ENCODE results near the gene ITPKB.

ITPKB gene

GRCh38 chr1:226782845-226783601 lies 43.9 kb upstream of the ITPKB start:
- no peaks in the 10 kb centered on the region for H3K4me1 ChIP-seq (ENCODE audit: low read length)
- no peaks in the 10 kb centered on the region for H4K20me1 ChIP-seq (ENCODE audit: insufficient read depth, low read length)
- H3K4me3 ChIP-seq (ENCODE audit: low read length) = no peak overlapping the region
- no peaks in the 10 kb centered on the region for H3K36me3 ChIP-seq (replicated peaks; ENCODE audit: insufficient read depth, low read length)
- H3K9ac ChIP-seq (ENCODE audit: low read length) = no peak overlapping the region
- H3K9me2 ChIP-seq (replicated peaks; ENCODE audit: insufficient read depth, low read length) = no peaks in the 10 kb centered on the region
- no peaks in the 10 kb centered on the region for H3K27me3 ChIP-seq (replicated peaks; ENCODE audit: insufficient read depth, low read length)
- no peak overlapping the region for H3K27ac ChIP-seq (ENCODE audit: low read length)
- no peak for DNase-seq
- no peak overlapping the region for H3K4me2 ChIP-seq (ENCODE audit: low read depth, low read length)
- no peaks in the 10 kb centered on the region for H3K9me3 ChIP-seq (replicated peaks; ENCODE audit: insufficient read depth, low read length)
- no peaks in the 10 kb centered on the region for H3K79me2 ChIP-seq (ENCODE audit: low read length)
- no peak for TF ChIP-seq CTCF (IDR thresholded peaks at IDR 0.05; ENCODE audit: low read length)
- TF ChIP-seq EZH2 (optimal IDR thresholded peaks at IDR 0.05; ENCODE audit: low read depth, low read length) = no peak
- TF ChIP-seq EZH2phosphoT487 (IDR thresholded peaks at IDR 0.05; ENCODE audit: low read length) = no peak
- H3F3A ChIP-seq (ENCODE audit: insufficient read depth, low read length) = no peaks in the 10 kb centered on the region
- no peak overlapping the region for H2AFZ ChIP-seq (ENCODE audit: low read length)

GRCh38 chr1:226781937-226782609 lies 43.0 kb upstream of the ITPKB start:
- no peak for TF ChIP-seq EZH2 (optimal IDR thresholded peaks at IDR 0.05; ENCODE audit: low read depth, low read length)
- H3K27me3 ChIP-seq (replicated peaks; ENCODE audit: insufficient read depth, low read length) = no peaks in the 10 kb centered on the region
- no peak overlapping the region for H3K27ac ChIP-seq (ENCODE audit: low read length)

GRCh38 chr1:226779561-226779960 lies 40.5 kb upstream of the ITPKB start:
- no peak for DNase-seq
- H3K4me1 ChIP-seq (ENCODE audit: low read length) = no peaks in the 10 kb centered on the region
- no peak overlapping the region for H3K9ac ChIP-seq (ENCODE audit: low read length)
- no peaks in the 10 kb centered on the region for H3K9me2 ChIP-seq (replicated peaks; ENCODE audit: insufficient read depth, low read length)
- H2AFZ ChIP-seq (ENCODE audit: low read length) = no peak overlapping the region
- no peaks in the 10 kb centered on the region for H3K27me3 ChIP-seq (replicated peaks; ENCODE audit: insufficient read depth, low read length)
- H4K20me1 ChIP-seq (ENCODE audit: insufficient read depth, low read length) = no peaks in the 10 kb centered on the region
- TF ChIP-seq EZH2 (optimal IDR thresholded peaks at IDR 0.05; ENCODE audit: low read depth, low read length) (no peak), EZH2phosphoT487 (IDR thresholded peaks at IDR 0.05; ENCODE audit: low read length) (no peak), CTCF (IDR thresholded peaks at IDR 0.05; ENCODE audit: low read length) (no peak)
- no peaks in the 10 kb centered on the region for H3K79me2 ChIP-seq (ENCODE audit: low read length)
- H3K36me3 ChIP-seq (replicated peaks; ENCODE audit: insufficient read depth, low read length) = no peaks in the 10 kb centered on the region
- no peak overlapping the region for H3K27ac ChIP-seq (ENCODE audit: low read length)
- no peaks in the 10 kb centered on the region for H3F3A ChIP-seq (ENCODE audit: insufficient read depth, low read length)
- H3K4me3 ChIP-seq (ENCODE audit: low read length) = no peak overlapping the region
- no peak overlapping the region for H3K4me2 ChIP-seq (ENCODE audit: low read depth, low read length)
- no peaks in the 10 kb centered on the region for H3K9me3 ChIP-seq (replicated peaks; ENCODE audit: insufficient read depth, low read length)

More at GRCh38 chr1:226781937-226782609, 43.0 kb upstream of the ITPKB start:
- Histone ChIP-seq H3F3A (ENCODE audit: insufficient read depth, low read length) (no peaks in the 10 kb centered on the region), H3K79me2 (ENCODE audit: low read length) (no peaks in the 10 kb centered on the region), H3K4me1 (ENCODE audit: low read length) (no peaks in the 10 kb centered on the region), H3K9me3 (replicated peaks; ENCODE audit: insufficient read depth, low read length) (no peaks in the 10 kb centered on the region), H3K4me2 (ENCODE audit: low read depth, low read length) (no peak overlapping the region), H3K9me2 (replicated peaks; ENCODE audit: insufficient read depth, low read length) (no peaks in the 10 kb centered on the region), H2AFZ (ENCODE audit: low read length) (no peak overlapping the region), H3K9ac (ENCODE audit: low read length) (no peak overlapping the region), H3K4me3 (ENCODE audit: low read length) (no peak overlapping the region), H4K20me1 (ENCODE audit: insufficient read depth, low read length) (no peaks in the 10 kb centered on the region), H3K36me3 (replicated peaks; ENCODE audit: insufficient read depth, low read length) (no peaks in the 10 kb centered on the region)
- no peak for DNase-seq

All from MM.1S (cell line).